GM18520 (cell line): ENCODE measurements around the gene SLC12A7.
"Not testable (repeated sequence)": the region's sequence is repeated elsewhere in the genome, so short reads cannot be mapped to it uniquely, and the experiment has no call there.

Experiments
- ATAC-seq: cut with Tn5 transposase; IDR thresholded peaks from one replicate; pipeline ENCODE4 v1.9.1; 2021; ENCODE audit not compliant: unreplicated experiment

SLC12A7 gene

DNA sequence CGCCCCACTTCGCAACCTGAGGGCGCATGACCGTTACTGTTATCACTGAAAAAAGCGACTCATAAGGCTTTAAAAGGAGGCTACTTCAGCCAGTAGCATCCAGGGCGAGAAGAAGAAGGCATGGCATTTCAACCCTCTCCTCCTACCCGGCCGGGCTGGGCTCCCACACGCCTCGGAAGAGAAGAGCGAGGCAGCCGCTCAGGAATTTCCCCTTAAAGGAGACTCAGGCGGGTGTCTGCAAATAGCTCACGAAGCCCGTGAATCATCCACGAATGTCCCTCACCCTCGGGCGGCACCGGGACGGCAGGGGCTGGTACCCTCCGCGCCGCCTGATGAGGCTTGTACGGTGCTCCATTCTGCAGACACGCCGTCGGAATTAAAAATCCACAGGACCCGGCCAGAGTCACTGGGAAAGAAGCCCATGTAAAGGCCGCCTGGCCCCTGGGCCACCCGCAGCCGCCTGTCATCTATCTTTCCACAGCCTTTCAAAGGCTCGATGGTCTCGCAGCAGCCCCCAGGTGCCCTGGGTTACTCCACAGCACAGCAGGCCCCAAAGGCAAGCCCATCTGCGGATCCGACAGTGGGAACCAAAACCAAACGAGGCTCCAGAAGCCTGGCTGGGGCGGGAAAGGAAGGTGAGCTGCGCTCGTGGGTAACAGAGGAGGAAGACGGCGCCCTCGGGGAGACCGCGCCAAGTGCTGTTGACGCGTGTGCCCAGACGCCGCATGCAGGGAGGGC, 11.8 kb downstream of the SLC12A7 start:
- no peak for ATAC-seq

GRCh38 chr5:1098986-1099597, 12.8 kb downstream of the SLC12A7 start:
- ATAC-seq: no peak

DNA sequence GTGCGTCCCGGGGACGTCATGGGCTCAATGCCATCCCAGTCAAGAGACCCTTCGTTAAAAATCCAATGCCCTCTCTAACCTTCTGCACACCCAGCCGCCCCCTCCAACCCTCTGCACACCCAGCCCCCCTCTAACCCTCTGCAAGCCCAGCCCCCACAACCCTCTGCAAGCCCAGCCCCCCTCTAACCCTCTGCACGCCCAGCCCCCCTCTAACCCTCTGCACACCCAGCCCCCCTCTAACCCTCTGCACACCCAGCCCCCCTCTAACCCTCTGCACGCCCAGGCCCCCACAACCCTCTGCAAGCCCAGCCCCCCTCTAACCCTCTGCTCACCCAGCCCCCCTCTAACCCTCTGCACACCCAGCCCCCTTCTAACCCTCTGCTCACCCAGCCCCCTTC, 13.9 kb downstream of the SLC12A7 start:
- not testable (repeated sequence) for ATAC-seq

GRCh38 chr5:1097381-1097987, 14.4 kb downstream of the SLC12A7 start:
- ATAC-seq: no peak

- ATAC-seq: no peak
These were observed 15.0 kb downstream of the SLC12A7 start for GRCh38 chr5:1096838-1097237.

GRCh38 chr5:1095990-1096363, 15.9 kb downstream of the SLC12A7 start:
- ATAC-seq: no peak

GRCh38 chr5:1095302-1095989, 16.4 kb downstream of the SLC12A7 start:
- no peak for ATAC-seq

GRCh38 chr5:1094670-1095190, 17.1 kb downstream of the SLC12A7 start:
- no peak for ATAC-seq

GRCh38 chr5:1093361-1093760, 18.5 kb downstream of the SLC12A7 start:
- no peak for ATAC-seq

GRCh38 chr5:1092122-1092521, 19.7 kb downstream of the SLC12A7 start:
- no peak for ATAC-seq

DNA sequence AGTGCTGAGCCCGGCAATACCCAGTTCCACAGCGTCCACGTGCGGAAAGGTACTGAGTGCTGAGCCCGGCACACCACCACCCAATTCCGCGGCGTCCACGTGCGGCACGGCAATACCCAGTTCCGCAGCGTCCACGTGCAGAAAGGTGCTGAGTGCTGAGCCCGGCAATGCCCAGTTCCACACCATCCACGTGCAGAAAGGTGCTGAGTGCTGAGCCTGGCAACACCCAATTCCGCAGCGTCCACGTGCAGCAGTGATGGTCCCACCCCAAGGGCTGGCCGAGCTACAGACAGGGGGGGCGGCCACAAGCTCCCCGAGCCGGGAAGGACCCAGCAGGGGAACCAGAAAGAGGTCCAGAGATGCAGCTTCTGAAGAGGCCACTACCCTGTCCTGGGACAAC, 20.2 kb downstream of the SLC12A7 start:
- no peak for ATAC-seq

DNA sequence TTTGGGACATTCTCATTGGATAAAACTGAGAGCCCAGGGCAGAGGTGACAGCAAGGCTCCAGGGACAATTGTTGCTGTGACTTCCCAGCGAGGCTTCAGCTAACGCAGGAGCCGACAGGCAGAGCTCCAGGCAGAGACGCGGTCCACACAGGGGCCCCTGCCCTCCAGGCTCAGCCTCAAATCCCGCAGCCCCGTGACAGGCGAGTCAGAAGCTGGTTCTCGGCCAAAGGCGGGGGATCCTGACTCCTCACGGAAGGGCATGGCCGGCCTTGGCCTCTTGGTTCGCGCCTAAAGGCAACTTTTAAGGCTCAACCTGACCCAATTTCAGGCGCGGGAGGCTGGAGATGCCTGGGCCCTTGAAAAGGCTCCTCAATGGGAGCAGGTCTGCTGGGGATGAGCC, 21.3 kb downstream of the SLC12A7 start:
- no peak for ATAC-seq

DNA sequence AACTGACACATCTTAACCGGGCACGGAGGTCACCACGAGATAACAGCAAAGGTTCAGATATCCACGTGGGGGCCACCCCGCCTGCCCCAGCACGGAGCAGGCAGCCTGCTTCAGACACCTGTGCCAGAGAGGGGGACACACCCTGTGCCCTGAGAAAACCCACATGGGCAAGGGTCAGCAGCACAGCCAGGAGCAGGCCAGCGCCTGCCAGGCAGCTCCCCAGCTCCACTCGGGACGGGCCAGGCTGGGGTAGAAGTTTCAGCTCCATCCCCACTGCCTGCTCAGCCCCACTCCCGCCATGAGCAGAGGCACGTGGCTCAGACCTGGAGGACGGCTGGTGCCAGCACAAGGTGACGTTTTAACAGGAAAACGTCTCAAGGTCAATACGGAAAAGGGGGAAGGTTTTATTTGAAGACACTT, 22.2 kb downstream of the SLC12A7 start:
- no peak for ATAC-seq

GRCh38 chr5:1089146-1089545, 22.7 kb downstream of the SLC12A7 start:
- ATAC-seq: no peak

DNA sequence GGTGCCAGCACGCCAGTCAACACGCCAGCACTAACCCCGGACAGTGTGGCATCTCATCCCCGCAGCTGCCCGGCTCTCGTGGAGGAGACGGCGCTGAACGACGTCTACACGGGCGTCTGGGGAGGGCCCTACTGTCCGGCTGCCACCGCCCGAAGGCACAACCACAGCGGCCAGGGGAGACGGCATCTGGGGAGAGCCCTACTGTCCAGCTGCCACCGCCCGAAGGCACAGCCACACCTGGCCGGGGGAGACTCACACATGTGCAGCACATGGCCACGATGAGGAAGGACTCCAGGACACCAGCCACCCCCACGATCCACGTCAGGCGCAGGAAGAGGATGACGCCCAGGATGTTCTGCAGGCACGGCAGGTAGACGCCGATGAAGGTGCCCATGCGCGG, 23.1 kb downstream of the SLC12A7 start:
- no peak for ATAC-seq

GRCh38 chr5:1088031-1088430, 23.8 kb downstream of the SLC12A7 start:
- no peak for ATAC-seq

GRCh38 chr5:1087428-1087827, 24.4 kb downstream of the SLC12A7 start:
- no peak for ATAC-seq

GRCh38 chr5:1086871-1087270, 25.0 kb downstream of the SLC12A7 start:
- no peak for ATAC-seq

- no peak for ATAC-seq
These were observed 25.7 kb downstream of the SLC12A7 start for GRCh38 chr5:1086137-1086536.

DNA sequence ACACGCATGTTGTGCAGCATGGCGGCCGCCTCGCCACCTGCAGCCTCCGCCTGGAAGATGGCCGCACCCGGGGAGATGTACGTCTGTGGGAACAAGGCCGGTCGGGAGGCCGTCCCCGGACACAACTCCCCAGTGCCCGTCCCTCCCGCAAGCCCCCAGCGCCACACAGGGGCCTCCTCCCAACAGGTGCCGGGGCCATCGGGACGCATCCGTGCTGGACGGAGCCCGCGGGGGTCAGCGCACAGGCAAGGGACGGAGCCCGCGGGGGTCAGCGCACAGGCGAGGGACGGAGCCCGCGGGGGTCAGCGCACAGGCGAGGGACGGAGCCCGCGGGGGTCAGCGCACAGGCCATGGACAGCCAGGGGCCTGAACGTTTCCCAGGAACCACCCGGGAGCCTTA, 26.5 kb downstream of the SLC12A7 start:
- no peak for ATAC-seq

- ATAC-seq: no peak
These were observed 27.8 kb downstream of the SLC12A7 start for GRCh38 chr5:1083823-1084605.
